ENCODE results near the gene GABBR1.

DNA sequence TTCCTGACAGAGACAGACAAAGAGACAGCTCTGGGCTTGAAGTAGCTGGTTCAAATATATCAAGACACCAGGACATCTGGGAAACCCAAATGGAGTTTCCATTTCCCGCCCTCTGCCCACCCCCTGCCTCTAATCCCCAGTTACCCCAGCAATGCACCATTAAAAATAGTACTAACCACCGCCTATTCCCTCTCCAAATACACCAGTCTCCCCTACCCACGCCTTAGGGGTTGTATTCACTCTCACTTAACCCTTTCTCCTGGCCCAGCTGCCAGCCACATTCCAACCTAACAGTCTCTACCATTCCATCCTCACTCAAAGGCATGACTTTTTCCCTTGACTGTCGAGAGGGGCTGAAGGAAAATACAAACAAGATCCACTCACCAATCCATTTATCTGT lies 22.4 kb downstream of the GABBR1 start:
- TF ChIP-seq, protein P1, sequence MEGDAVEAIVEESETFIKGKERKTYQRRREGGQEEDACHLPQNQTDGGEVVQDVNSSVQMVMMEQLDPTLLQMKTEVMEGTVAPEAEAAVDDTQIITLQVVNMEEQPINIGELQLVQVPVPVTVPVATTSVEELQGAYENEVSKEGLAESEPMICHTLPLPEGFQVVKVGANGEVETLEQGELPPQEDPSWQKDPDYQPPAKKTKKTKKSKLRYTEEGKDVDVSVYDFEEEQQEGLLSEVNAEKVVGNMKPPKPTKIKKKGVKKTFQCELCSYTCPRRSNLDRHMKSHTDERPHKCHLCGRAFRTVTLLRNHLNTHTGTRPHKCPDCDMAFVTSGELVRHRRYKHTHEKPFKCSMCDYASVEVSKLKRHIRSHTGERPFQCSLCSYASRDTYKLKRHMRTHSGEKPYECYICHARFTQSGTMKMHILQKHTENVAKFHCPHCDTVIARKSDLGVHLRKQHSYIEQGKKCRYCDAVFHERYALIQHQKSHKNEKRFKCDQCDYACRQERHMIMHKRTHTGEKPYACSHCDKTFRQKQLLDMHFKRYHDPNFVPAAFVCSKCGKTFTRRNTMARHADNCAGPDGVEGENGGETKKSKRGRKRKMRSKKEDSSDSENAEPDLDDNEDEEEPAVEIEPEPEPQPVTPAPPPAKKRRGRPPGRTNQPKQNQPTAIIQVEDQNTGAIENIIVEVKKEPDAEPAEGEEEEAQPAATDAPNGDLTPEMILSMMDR (IDR thresholded peaks at IDR 0.05), result no peak
- no peak for TF ChIP-seq POLR2A (IDR thresholded peaks at IDR 0.05)
